HepG2 (cell line): ENCODE results near the gene ACTL6A. TPM values are rescaled to one million over a fixed set of nuclear protein-coding genes. Genes with fewer than 3 reads are reported as not detected.
A peak's percentile ranks its signal among the peaks of the same experiment; 100 is the strongest.

Experiments
- ARID5B ChIP-seq: IDR thresholded peaks from 2 replicates; pipeline ENCODE4 v1.4.0; 2020; ENCODE audit warnings: mild to moderate bottlenecking, missing genetic modification reagents
- ATM ChIP-seq: fragments of 450-650 bp; IDR thresholded peaks from 2 replicates; pipeline ENCODE4 v1.7.1; 2017; ENCODE audit warnings: mild to moderate bottlenecking, borderline replicate concordance
- CENPX ChIP-seq: sonication (generic); formaldehyde crosslinking; IDR thresholded peaks from 2 replicates; pipeline ENCODE4 v1.9.0; 2021; ENCODE audit warnings: mild to moderate bottlenecking, missing genetic modification reagents, moderate library complexity
- DRAP1 ChIP-seq: IDR thresholded peaks from 2 replicates; pipeline ENCODE4 v1.6.1; 2016; ENCODE audit warnings: missing genetic modification reagents, missing compliant biosample characterization
- FOXO4 ChIP-seq: sonication (generic); formaldehyde crosslinking; conservative IDR thresholded peaks from 2 replicates; pipeline ENCODE4 v1.8.1; 2023; ENCODE audit warnings: missing genetic modification reagents
- IRF2 ChIP-seq: IDR thresholded peaks from 2 replicates; pipeline ENCODE4 v1.6.1; 2018; ENCODE audit warnings: missing genetic modification reagents, missing compliant biosample characterization
- JUN ChIP-seq: sonication (generic); formaldehyde crosslinking; IDR thresholded peaks from 2 replicates; pipeline ENCODE4 v1.4.0; 2020; ENCODE audit warnings: mild to moderate bottlenecking, missing genetic modification reagents
- KLF13 ChIP-seq: sonication (generic); formaldehyde crosslinking; IDR thresholded peaks from 2 replicates; pipeline ENCODE4 v1.4.0; 2020; ENCODE audit warnings: mild to moderate bottlenecking, missing genetic modification reagents
- RFXANK ChIP-seq: IDR thresholded peaks from 2 replicates; pipeline ENCODE4 v1.6.1; 2016
- RXRB ChIP-seq: IDR thresholded peaks from 2 replicates; pipeline ENCODE4 v1.6.1; 2016; ENCODE audit warnings: borderline replicate concordance, missing genetic modification reagents, missing compliant biosample characterization
- SMAD9 ChIP-seq: sonication (generic); formaldehyde crosslinking; IDR thresholded peaks from 2 replicates; pipeline ENCODE4 v1.5.1; 2020; ENCODE audit warnings: mild to moderate bottlenecking, missing genetic modification reagents
- SMARCC2 ChIP-seq: fragments of 450-650 bp; IDR thresholded peaks from 2 replicates; pipeline ENCODE4 v1.6.1; 2017; ENCODE audit warnings: antibody characterized with exemption, mild to moderate bottlenecking
- SOX13 ChIP-seq, 3 experiments: fragments of 450-650 bp in 1 of 3; sonication (generic) in 1 of 3; formaldehyde crosslinking in 1 of 3; IDR thresholded peaks in 2 of 3; conservative IDR thresholded peaks in 1 of 3; 2 replicates each; pipeline versions ENCODE4 v1.5.0 to v1.6.1; 2016 to 2020; ENCODE audit warnings: antibody characterized with exemption in 1 of 3, mild to moderate bottlenecking in 1 of 3, missing compliant biosample characterization in 1 of 3, missing genetic modification reagents in 1 of 3, moderate library complexity in 1 of 3
- TAF1 ChIP-seq: sonication (generic); formaldehyde crosslinking; IDR thresholded peaks from 2 replicates; pipeline ENCODE4 v1.4.0; 2020; ENCODE audit warnings: missing genetic modification reagents
- WIZ ChIP-seq: sonication (generic); formaldehyde crosslinking; IDR thresholded peaks from 2 replicates; pipeline ENCODE4 v1.5.1; 2020; ENCODE audit warnings: mild to moderate bottlenecking, missing genetic modification reagents
- ZKSCAN1 ChIP-seq: fragments of 150-350 bp; IDR thresholded peaks from 2 replicates; pipeline ENCODE4 v1.6.1; 2014; ENCODE audit warnings: low read length
- ZNF276 ChIP-seq: sonication (generic); formaldehyde crosslinking; IDR thresholded peaks from 2 replicates; pipeline ENCODE4 v1.4.0; 2020; ENCODE audit warnings: mild to moderate bottlenecking, low read depth, missing genetic modification reagents
- ZNF432 ChIP-seq: sonication (generic); formaldehyde crosslinking; IDR thresholded peaks from 2 replicates; pipeline ENCODE4 v1.5.0; 2020; ENCODE audit warnings: missing genetic modification reagents, mild to moderate bottlenecking, borderline replicate concordance
- ZNF605 ChIP-seq: sonication (generic); formaldehyde crosslinking; IDR thresholded peaks from 2 replicates; pipeline ENCODE4 v1.8.0; 2022; ENCODE audit warnings: mild to moderate bottlenecking, missing genetic modification reagents
- ZNF761 ChIP-seq: sonication (generic); formaldehyde crosslinking; conservative IDR thresholded peaks from 2 replicates; pipeline ENCODE4 v1.4.0; 2020; ENCODE audit warnings: mild to moderate bottlenecking, missing genetic modification reagents
- polyA plus RNA-seq, 8 experiments: library from polyadenylated mRNA; depleted of rRNA in 3 of 8; stranded (reverse) in 7 of 8; unstranded in 1 of 8; fragments of >200 nt; fragmentation: Illumina TruSeq in 4 of 8; extraction: Trizol in 4 of 8; gene quantifications; 2 replicates each; pipeline versions ENCODE4 v1.2.1 to v1.2.3, GENCODE V29; 2011 to 2016; ENCODE audit warnings: low read depth in 4 of 8, missing spikeins in 1 of 8, mixed read lengths in 1 of 8; ENCODE audit not compliant: insufficient read depth in 1 of 8
- total RNA-seq, 5 experiments: library from RNA; depleted of rRNA; stranded (reverse); fragments of >200 nt; fragmentation: Illumina TruSeq; extraction: Trizol; gene quantifications; 2 replicates each; pipeline ENCODE4 v1.2.3, GENCODE V29; 2016; ENCODE audit warnings: low read depth in 1 of 5

Gene ACTL6A
- total and polyA plus RNA-seq, 2 of the 13 experiments (the other 11 are each of a cell fraction or from before 2014, with no cell fraction given): 58.1 to 84.1 TPM

- TF ChIP-seq WIZ (no peak), FOXO4 (no peak), ZNF432 (CRISPR knock-in tag) (no peak), JUN (CRISPR knock-in tag) (no peak), ZNF276 (CRISPR knock-in tag) (no peak), RFXANK (CRISPR knock-in tag) (0 out of 2 replicates have a peak, but pooled peaks have one; percentile 21), ZKSCAN1 (no peak), ZNF761 (CRISPR knock-in tag) (no peak), IRF2 (peak; percentile 80), SMARCC2 (no peak), ZNF605 (CRISPR knock-in tag) (peak; percentile 90), SOX13 (IDR thresholded peaks at IDR 0.05) (no peak), SOX13 (CRISPR knock-in tag; conservative IDR thresholded peaks at IDR 0.05 in 1 of 2, IDR thresholded peaks at IDR 0.05 in 1 of 2) (peak in 1 of 2 experiments; percentile 47; a peak in 2 of 4 replicates), SMAD9 (no peak), ARID5B (peak; percentile 57; the same call in 1 of the 2 replicates), TAF1 (CRISPR knock-in tag) (peak; percentile 86), RXRB (CRISPR knock-in tag) (peak; percentile 38; the same call in 1 of the 2 replicates), ATM (no peak), DRAP1 (CRISPR knock-in tag) (peak; percentile 88), CENPX (CRISPR knock-in tag) (no peak), KLF13 (CRISPR knock-in tag) (no peak)
Observed at GRCh38 chr3:179604321-179605078, 41.8 kb downstream of the ACTL6A start, which contains the start of the genes MRPL47 and NDUFB5 (continued).
